ENCODE measurements around the gene SLITRK5.

SLITRK5 gene

DNA sequence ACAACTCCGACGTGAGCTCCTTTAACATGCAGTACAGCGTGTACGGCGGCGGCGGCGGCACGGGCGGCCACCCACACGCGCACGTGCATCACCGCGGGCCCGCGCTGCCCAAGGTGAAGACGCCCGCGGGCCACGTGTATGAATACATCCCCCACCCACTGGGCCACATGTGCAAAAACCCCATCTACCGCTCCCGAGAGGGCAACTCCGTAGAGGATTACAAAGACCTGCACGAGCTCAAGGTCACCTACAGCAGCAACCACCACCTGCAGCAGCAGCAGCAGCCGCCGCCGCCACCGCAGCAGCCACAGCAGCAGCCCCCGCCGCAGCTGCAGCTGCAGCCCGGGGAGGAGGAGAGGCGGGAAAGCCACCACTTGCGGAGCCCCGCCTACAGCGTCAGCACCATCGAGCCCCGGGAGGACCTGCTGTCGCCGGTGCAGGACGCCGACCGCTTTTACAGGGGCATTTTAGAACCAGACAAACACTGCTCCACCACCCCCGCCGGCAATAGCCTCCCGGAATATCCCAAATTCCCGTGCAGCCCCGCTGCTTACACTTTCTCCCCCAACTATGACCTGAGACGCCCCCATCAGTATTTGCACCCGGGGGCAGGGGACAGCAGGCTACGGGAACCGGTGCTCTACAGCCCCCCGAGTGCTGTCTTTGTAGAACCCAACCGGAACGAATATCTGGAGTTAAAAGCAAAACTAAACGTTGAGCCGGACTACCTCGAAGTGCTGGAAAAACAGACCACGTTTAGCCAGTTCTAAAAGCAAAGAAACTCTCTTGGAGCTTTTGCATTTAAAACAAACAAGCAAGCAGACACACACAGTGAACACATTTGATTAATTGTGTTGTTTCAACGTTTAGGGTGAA lies 6.6 kb downstream of the SLITRK5 start:
- in situ Hi-C loops (cut with MboI; ENCODE audit: low sequenced_read_pairs, unreplicated experiment): no loop called here
- peak; percentile 22 for DNase-seq (ENCODE audit: low spot score)
- TF ChIP-seq CTCF (IDR thresholded peaks at IDR 0.05; ENCODE audit: borderline replicate concordance, control extremely low read depth, extremely low read depth, insufficient read depth, missing control alignments): no peak

DNA sequence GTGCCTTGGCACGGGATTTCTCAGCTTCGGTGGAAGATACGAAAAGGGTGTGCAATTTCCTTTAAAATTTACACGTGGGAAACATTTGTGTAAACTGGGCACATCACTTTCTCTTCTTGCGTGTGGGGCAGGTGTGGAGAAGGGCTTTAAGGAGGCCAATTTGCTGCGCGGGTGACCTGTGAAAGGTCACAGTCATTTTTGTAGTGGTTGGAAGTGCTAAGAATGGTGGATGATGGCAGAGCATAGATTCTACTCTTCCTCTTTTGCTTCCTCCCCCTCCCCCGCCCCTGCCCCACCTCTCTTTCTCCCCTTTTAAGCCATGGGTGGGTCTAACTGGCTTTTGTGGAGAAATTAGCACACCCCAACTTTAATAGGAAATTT lies 7.2 kb downstream of the SLITRK5 start:
- peak; percentile 5 for DNase-seq (ENCODE audit: low spot score)
- in situ Hi-C loops (cut with MboI; ENCODE audit: low sequenced_read_pairs, unreplicated experiment): no loop called here
- no peak for TF ChIP-seq CTCF (IDR thresholded peaks at IDR 0.05; ENCODE audit: borderline replicate concordance, control extremely low read depth, extremely low read depth, insufficient read depth, missing control alignments)

- no peak for TF ChIP-seq CTCF (IDR thresholded peaks at IDR 0.05; ENCODE audit: borderline replicate concordance, control extremely low read depth, extremely low read depth, insufficient read depth, missing control alignments)
- in situ Hi-C loops (cut with MboI; ENCODE audit: low sequenced_read_pairs, unreplicated experiment): no loop called here
- DNase-seq (ENCODE audit: low spot score): no peak
These were observed 9.1 kb downstream of the SLITRK5 start for GRCh38 chr13:87680298-87680697.

- in situ Hi-C loops (cut with MboI; ENCODE audit: low sequenced_read_pairs, unreplicated experiment): no loop called here
- no peak for DNase-seq (ENCODE audit: low spot score)
- no peak for TF ChIP-seq CTCF (IDR thresholded peaks at IDR 0.05; ENCODE audit: borderline replicate concordance, control extremely low read depth, extremely low read depth, insufficient read depth, missing control alignments)
These were observed 13.9 kb downstream of the SLITRK5 start for GRCh38 chr13:87684850-87685742.

- DNase-seq (ENCODE audit: low spot score): no peak
- TF ChIP-seq CTCF (IDR thresholded peaks at IDR 0.05; ENCODE audit: borderline replicate concordance, control extremely low read depth, extremely low read depth, insufficient read depth, missing control alignments): no peak
- in situ Hi-C loops (cut with MboI; ENCODE audit: low sequenced_read_pairs, unreplicated experiment): no loop called here
These were observed 25.3 kb downstream of the SLITRK5 start for GRCh38 chr13:87696458-87696857.

DNA sequence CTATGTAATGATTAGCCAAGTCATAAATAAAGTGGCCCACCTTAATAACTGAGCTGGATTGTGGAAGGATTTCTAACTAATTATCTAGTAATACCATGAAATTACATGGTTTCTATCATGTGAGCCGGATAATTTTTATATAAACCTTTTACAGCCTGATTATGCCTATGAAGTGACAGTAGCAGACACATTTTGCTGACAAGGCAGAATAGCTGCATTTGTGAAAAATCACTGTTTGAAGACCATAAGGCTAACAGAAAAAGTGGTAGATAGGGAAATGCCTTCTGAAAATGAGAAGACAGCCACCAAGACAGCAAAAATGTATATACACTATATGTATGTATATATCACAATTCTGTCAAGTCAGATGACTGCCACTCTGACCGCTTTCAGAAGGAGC lies 27.1 kb downstream of the SLITRK5 start:
- no peak for TF ChIP-seq CTCF (IDR thresholded peaks at IDR 0.05; ENCODE audit: borderline replicate concordance, control extremely low read depth, extremely low read depth, insufficient read depth, missing control alignments)
- no peak for DNase-seq (ENCODE audit: low spot score)
- in situ Hi-C loops (cut with MboI; ENCODE audit: low sequenced_read_pairs, unreplicated experiment): no loop called here

All from GM13976 (cell line).